ENCODE results near the gene TMEM47.

GRCh38 chrX:34654696-34655490, 2.2 kb downstream of the TMEM47 start:
- TF ChIP-seq CTCF (IDR thresholded peaks at IDR 0.05; ENCODE audit: insufficient read depth, low read length) (no peak), REST (IDR thresholded peaks at IDR 0.05; ENCODE audit: insufficient replicate concordance, low read depth) (no peak), GABPA (IDR thresholded peaks at IDR 0.05; ENCODE audit: low read depth) (no peak), POLR2AphosphoS5 (IDR thresholded peaks at IDR 0.05; ENCODE audit: low read depth) (no peak), SPI1 (IDR thresholded peaks at IDR 0.05; ENCODE audit: borderline replicate concordance, low read depth) (no peak)

Measured in HL-60 (cell line).